HG02981 (cell line): ENCODE data around the gene NR2F2.
"Not testable (repeated sequence)": the region's sequence is repeated elsewhere in the genome, so short reads cannot be mapped to it uniquely, and the experiment has no call there.

Experiments
- ATAC-seq: cut with Tn5 transposase; IDR thresholded peaks from one replicate; pipeline ENCODE4 v1.9.1; 2021; ENCODE audit warnings: mild to moderate bottlenecking, moderate library complexity; ENCODE audit not compliant: unreplicated experiment

NR2F2 gene

DNA sequence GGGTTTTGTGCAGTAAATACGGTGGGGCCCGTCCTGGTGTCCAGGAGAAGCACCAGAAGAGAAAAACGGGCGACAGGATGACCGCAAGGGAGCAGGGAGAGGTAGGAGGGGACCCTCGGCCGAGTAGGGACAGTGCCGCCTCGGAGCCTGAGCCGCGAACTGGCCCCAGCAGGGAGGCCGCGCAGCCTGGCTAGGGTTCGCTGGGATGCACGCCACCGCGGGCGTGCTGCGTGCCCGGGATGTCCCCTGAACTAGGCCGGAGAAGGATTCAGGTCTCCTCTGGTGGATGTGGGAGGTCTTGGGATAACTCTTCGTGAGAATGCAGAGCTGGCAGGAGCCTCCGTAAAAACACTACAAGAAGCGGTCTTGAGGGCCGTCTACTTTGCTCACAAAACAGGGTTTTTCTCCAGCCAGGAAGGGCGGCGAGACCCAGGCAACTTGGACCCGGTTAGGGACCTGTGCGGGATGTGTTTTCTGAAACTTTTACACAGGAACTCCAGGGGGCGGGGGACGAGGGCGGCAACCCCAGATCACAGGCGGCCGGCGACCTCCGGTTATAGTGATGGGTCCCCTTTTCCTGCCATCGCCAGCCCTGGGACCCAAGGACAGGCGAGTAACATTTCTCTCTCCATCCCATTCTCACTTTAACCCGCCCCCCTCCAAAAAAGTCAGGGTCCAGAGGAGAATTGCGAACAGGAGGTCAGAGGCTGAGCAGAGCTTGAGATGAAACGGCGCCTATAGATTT lies 35.5 kb downstream of the NR2F2 start:
- no peak for ATAC-seq

DNA sequence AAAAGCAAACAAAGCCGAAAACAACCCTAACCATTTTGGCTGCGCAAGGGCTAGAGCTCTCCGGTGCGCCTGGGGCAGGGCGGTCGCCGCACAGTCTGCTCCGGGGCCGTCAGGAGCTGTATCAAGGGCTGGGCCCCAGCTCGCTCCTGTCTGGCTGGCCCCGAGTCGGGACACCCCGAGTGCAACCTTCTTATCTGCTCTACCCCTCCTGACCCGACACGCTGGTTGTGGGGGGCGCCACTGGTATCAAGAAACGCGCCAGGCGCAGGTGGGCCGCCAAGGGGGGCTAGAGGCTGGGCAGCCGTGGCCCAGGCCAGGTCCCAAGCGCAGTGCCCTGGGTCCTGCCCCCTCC lies 36.0 kb downstream of the NR2F2 start:
- no peak for ATAC-seq

DNA sequence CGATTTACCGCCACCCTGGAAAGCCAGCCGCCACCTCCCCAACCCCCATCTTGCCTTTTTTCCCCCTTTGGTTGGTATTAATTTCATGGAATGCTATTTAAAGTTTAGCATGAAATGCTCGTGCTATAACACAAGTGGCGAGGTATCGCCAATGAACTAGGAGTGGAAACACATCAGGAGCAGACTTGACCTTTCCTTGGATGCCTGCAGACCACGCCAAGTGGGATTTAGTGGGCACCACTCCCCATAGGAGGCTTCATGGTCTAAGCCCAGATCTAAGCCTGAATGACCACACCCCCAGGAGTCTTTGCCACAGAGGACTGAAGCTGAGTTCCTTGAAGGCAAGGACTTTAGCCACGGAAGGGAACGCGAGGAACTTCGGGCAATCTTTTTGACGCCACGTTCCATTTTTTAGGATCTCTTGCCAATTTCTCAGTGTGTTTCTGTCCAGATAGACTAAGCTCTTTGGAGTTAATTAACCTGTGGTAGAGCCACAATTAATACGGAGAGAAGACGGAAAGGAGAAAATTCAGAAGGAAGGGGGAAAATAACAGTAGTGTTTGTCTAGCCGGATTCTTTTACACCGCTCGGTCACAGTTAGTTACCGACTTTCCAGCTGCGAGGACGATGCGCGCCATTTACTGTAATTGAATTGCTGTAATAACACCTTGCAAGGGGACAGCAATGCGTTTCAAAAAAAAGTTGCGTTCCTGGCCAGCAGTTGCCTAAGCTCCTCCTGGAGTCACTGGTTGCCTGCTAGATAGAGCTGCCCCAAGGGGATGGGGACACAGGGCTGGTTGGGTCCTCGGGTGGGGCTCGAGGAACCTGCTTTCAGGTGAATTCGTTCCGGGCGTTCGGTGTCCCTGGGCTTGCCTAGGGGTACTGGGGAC lies 37.1 kb downstream of the NR2F2 start:
- ATAC-seq, result no peak

DNA sequence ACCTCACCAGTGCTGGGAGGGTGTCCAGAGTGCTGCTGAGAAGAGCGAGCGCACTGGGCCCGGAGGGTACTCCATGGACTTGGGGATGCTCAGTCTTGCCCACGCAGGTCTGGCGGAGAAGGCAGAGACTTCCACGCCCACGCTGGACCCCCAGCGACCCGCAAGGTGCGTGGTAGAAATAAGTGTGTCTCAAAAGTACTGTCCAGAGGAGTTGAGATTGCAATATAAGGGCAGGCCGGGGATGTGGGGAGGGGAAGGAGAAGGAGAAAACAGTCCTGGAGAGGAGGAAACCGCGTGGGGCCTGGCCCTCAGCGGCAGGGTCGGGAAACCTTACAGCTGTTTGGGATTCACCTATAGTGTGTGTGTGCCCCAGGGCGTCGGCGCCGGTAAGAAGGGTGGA lies 38.9 kb downstream of the NR2F2 start:
- ATAC-seq, result no peak

DNA sequence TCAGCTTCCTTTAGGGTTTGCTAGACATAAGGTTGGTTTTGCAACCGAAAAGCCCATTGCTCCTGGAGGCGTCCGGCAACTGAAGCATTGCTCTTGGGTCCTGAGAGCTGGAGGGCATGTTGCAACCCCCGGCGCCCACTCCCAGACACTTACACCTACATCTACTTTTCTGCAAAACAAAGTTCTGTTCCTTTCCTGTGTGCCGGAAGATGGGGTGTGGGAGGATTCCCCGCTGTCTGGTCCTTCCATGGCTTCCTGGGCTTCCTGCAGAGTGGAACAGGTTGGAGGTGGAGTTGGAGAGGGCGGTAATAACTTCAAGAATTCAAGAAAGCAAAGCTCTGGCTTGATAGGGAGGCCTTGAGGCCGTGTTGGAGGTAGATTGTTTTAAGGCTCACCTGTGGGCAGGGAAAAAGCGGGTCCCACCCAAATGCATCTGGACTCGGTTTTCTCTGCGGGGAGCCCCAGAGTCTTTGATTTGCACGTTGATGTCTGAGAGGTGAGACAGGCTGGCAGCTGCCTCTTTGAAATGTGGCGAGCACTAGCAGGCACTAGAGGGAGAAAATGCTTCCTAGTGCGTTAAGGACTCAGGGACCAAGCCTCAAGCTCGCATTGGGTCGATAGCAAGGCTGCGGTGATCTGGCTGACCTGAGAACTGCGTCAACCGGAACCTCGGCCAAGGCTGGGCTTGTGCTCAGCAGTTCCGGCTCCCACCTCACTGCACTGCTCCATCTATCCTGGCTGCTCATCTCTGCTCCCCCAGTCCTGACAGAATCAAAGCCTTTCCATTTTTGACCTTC lies 39.5 kb downstream of the NR2F2 start:
- no peak for ATAC-seq

DNA sequence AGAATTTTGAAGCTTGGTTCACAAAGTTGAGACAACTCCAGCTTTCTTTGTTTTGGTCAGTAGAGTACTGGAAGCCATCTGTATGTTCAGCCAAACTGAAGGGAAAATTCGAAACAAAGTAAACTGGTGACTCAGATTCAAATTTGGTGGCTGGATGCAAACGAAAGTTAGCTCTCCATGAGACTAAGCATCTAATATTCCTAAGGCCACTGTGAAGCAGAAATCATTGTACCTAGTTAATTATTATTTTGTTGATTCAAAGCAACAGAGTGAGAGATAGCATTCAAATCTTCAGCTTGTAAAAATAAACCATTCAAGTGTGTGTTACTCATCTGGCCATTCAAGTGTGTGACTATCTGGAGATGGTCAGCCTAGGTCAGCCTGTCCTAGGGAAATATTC lies 42.1 kb downstream of the NR2F2 start:
- ATAC-seq, result no peak

DNA sequence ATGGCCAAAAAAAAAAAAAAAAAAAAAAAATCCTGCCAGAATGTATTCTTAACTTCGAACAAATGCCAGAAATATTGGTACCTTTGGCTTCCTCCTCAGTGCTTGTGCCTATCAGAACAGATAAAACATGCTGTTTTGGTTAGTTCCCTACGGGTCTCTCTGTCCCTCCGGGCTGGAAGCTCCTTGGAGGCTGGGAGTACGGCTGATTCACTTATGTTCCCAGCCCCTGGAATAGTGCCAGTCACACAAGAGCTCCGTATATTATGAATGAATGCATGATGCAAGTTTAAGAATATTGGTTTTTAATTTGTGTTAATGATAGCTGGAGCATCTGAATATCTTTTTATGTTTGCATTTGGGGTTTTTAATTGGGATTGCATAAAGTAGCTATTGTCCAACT lies 44.0 kb downstream of the NR2F2 start:
- no peak for ATAC-seq

DNA sequence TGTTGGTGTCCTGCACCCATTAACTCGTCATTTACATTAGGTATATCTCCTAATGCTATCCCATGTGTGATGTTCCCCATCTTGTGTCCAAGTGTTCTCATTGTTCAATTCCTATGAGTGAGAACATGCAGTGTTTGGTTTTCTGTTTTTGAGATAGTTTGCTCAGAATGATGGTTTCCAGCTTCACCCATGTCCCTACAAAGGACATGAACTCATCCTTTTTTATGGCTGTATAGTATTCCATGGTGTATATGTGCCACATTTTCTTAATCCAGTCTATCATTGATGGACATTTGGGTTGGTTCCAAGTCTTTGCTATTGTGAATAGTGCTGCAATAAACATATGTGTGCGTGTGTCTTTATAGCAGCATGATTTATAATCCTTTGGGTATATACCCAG lies 49.1 kb downstream of the NR2F2 start:
- not testable (repeated sequence) for ATAC-seq

DNA sequence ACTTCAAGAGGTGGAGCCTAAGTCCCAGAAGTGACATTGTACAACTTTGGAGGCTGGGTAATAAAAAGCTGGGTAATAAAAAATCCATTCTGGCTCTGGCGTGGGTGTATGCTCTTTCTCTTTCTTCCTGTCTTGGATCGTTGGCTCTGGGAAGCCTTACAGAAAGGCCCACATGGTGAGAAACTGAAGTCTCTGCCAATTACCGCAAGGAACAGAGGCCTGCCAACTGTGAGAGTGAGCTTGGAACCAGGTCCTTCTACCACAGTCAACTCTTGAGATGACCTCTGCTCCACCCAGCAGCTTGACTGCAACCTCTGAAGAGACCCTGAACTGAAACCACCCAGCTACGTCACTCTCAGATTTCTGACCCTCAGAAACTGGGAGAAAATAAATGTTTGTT lies 51.0 kb downstream of the NR2F2 start:
- ATAC-seq, result no peak

DNA sequence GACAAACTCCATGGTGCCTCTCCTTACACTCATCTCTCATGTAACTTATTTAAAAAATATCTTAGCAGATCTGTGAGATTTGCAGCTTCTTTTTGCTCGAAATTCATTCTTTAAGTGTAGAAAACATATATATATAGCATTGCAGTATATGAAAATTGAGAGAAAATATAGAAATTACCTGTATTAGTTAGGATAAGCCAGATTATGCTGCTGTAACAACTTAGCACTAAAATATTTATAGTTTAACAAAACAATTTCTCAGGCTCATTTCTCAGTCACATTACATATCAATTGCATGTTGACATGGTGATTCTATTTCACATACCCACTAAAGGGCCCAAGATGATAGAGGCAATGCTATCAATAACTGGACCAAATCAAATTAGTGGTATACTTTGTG lies 54.7 kb downstream of the NR2F2 start:
- no peak for ATAC-seq

DNA sequence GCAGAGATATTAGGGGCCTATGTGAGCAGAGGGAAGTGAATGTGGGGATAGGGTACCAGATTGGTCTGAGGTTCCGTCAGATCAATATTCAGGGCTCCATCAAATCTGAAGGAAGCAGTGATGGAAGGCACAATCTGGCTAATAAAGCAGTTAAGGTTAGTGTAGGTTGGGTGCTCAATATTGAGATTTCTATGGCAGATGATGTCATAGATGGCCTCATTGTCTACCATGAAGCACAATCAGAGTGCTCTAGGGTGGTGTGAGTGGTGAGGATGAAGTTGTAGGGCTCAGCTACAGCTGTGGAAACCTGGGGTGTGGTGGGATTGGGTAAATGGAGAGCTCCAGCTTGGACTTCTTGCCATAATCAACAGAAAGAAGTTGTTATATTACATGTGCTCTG lies 58.2 kb downstream of the NR2F2 start:
- no peak for ATAC-seq
